Liver (tissue), 9 donors: Measurements from ENCODE around the gene TPD52L2. TPM values are rescaled to one million over a fixed set of nuclear protein-coding genes. Genes with fewer than 3 reads are reported as not detected.

Source experiments
- DNase-seq: peaks from one replicate; pipeline ENCODE4 v3.0.0-alpha.2; 2017; ENCODE audit warnings: low spot score
- H3K27ac ChIP-seq, 2 donors: one replicate each; pipeline ENCODE4 v1.7.0; 2013; ENCODE audit warnings: inconsistent platforms in 2 of 2, low read length in 2 of 2, control low read depth in 1 of 2, low read depth in 1 of 2, mild to moderate bottlenecking in 1 of 2
- H3K27me3 ChIP-seq, 4 donors: one replicate each; pipeline versions ENCODE4 v1.6.1 to v1.7.0; 2013; ENCODE audit warnings: low read length in 3 of 4, inconsistent platforms in 1 of 4, mild to moderate bottlenecking in 1 of 4, moderate library complexity in 1 of 4; ENCODE audit not compliant: control insufficient read depth in 4 of 4, insufficient read depth in 4 of 4
- H3K36me3 ChIP-seq, 4 donors: one replicate each; pipeline versions ENCODE4 v1.6.1 to v1.7.0; 2013; ENCODE audit warnings: low read length in 3 of 4, mild to moderate bottlenecking in 3 of 4, low read depth in 1 of 4, moderate library complexity in 1 of 4; ENCODE audit not compliant: control insufficient read depth in 4 of 4, insufficient read depth in 3 of 4
- H3K4me1 ChIP-seq, 4 donors: one replicate each; pipeline versions ENCODE4 v1.6.1 to v1.7.0; 2013; ENCODE audit warnings: low read length in 3 of 4, mild to moderate bottlenecking in 3 of 4, moderate library complexity in 1 of 4; ENCODE audit not compliant: control insufficient read depth in 4 of 4, insufficient read depth in 4 of 4
- H3K4me3 ChIP-seq, 3 donors: one replicate each; pipeline versions ENCODE4 v1.6.1 to v1.7.0; 2013; ENCODE audit warnings: low read length in 3 of 3, control low read depth in 1 of 3, low read depth in 1 of 3, mild to moderate bottlenecking in 1 of 3
- H3K9ac ChIP-seq, 2 donors: one replicate each; pipeline ENCODE4 v1.7.0; 2013; ENCODE audit warnings: low read length in 2 of 2, mild to moderate bottlenecking in 2 of 2, moderate library complexity in 2 of 2, control low read depth in 1 of 2, low read depth in 1 of 2
- H3K9me3 ChIP-seq, 4 donors: one replicate each; pipeline versions ENCODE4 v1.6.1 to v1.7.0; 2013; ENCODE audit warnings: low read length in 3 of 4; ENCODE audit not compliant: control insufficient read depth in 4 of 4
- ATF3 ChIP-seq: IDR thresholded peaks from 2 replicates; pipeline ENCODE4 v1.6.1; 2016; ENCODE audit warnings: antibody characterized with exemption
- CTCF ChIP-seq: fragments of 150-350 bp; IDR thresholded peaks from 2 replicates; pipeline ENCODE4 v1.5.1; 2017; ENCODE audit warnings: improper control_type of control experiment, low read depth, low read length; ENCODE audit not compliant: missing input control
- EGR1 ChIP-seq, 2 donors: IDR thresholded peaks; 2 replicates each; pipeline ENCODE4 v1.6.1; 2016 to 2018; ENCODE audit warnings: antibody characterized with exemption in 2 of 2, low read depth in 2 of 2
- FOXA2 ChIP-seq: IDR thresholded peaks from 2 replicates; pipeline ENCODE4 v1.6.1; 2016; ENCODE audit warnings: antibody characterized with exemption
- GABPA ChIP-seq, 2 donors: IDR thresholded peaks in 1 of 2; conservative IDR thresholded peaks in 1 of 2; 2 replicates each; pipeline ENCODE4 v1.6.1; 2016; ENCODE audit warnings: antibody characterized with exemption in 2 of 2, mild to moderate bottlenecking in 1 of 2, moderate library complexity in 1 of 2
- HNF4A ChIP-seq, 2 donors: conservative IDR thresholded peaks; 2 replicates each; pipeline ENCODE4 v1.6.1; 2016; ENCODE audit warnings: antibody characterized with exemption in 2 of 2, mild to moderate bottlenecking in 2 of 2
- HNF4G ChIP-seq: IDR thresholded peaks from 2 replicates; pipeline ENCODE4 v1.6.1; 2016; ENCODE audit warnings: antibody characterized with exemption
- MAX ChIP-seq: IDR thresholded peaks from 2 replicates; pipeline ENCODE4 v1.6.1; 2016; ENCODE audit warnings: antibody characterized with exemption
- NR2F2 ChIP-seq: IDR thresholded peaks from 2 replicates; pipeline ENCODE4 v1.6.1; 2016; ENCODE audit warnings: antibody characterized with exemption
- RAD21 ChIP-seq, 2 donors: IDR thresholded peaks; 2 replicates each; pipeline ENCODE4 v1.6.1; 2016; ENCODE audit warnings: antibody characterized with exemption in 2 of 2, mild to moderate bottlenecking in 2 of 2
- REST ChIP-seq: IDR thresholded peaks from 2 replicates; pipeline ENCODE4 v1.6.1; 2016; ENCODE audit warnings: antibody characterized with exemption, mild to moderate bottlenecking
- SP1 ChIP-seq: IDR thresholded peaks from 2 replicates; pipeline ENCODE4 v1.6.1; 2018; ENCODE audit warnings: antibody characterized with exemption, mild to moderate bottlenecking
- TAF1 ChIP-seq: conservative IDR thresholded peaks from 2 replicates; pipeline ENCODE4 v1.6.1; 2016; ENCODE audit warnings: antibody characterized with exemption, mild to moderate bottlenecking
- YY1 ChIP-seq: IDR thresholded peaks from 2 replicates; pipeline ENCODE4 v1.6.1; 2016; ENCODE audit warnings: antibody characterized with exemption, mild to moderate bottlenecking
- ZBTB33 ChIP-seq: IDR thresholded peaks from 2 replicates; pipeline ENCODE4 v1.6.1; 2016; ENCODE audit warnings: antibody characterized with exemption
- WGBS: extraction: QIAGEN DNeasy Blood & Tissue Kit; methylation state at CpG from one replicate; pipeline ENCODE4 v1.1.7; 2013; 5-methylcytosine and 5-hydroxymethylcytosine counted together
- polyA plus RNA-seq, 2 donors: library from polyadenylated mRNA; stranded (reverse) in 1 of 2; unstranded in 1 of 2; fragments of 200-250 nt in 1 of 2; fragments of >200 nt in 1 of 2; fragmentation: Nextera tagmentation in 1 of 2; extraction: Ambion mirVana in 1 of 2; gene quantifications; one replicate each; pipeline versions ENCODE4 v1.2.1 to v1.2.3, GENCODE V29; 2013 to 2015
- total RNA-seq, 2 donors: library from RNA; depleted of rRNA; stranded (reverse); fragments of >200 nt; gene quantifications; one replicate each; pipeline ENCODE4 v1.2.3, GENCODE V29; 2014
- donor health status: healthy.
- donor health status: healthy.
- donor health status: healthy.
- donor health status: healthy.
- donor health status: healthy.

The TPD52L2 gene
- total and polyA plus RNA-seq, 4 donors: 12.3 to 33.0 (median 28.2) TPM

- DNase-seq: no peak
- Histone ChIP-seq H3K4me3 (no peak overlapping the region), H3K27ac (no peak overlapping the region), H3K36me3 (peaks cover 16 to 64% (median 27%) of the 10 kb centered on the region in 4 donors), H3K4me1 (peaks cover 0 to 3% (median 0%) of the 10 kb centered on the region in 4 donors), H3K27me3 (no peaks in the 10 kb centered on the region), H3K9me3 (no peaks in the 10 kb centered on the region), H3K9ac (no peak overlapping the region)
- TF ChIP-seq TAF1: no peak
- no peak for TF ChIP-seq HNF4A (conservative IDR thresholded peaks at IDR 0.05)
- no peak for TF ChIP-seq GABPA (IDR thresholded peaks at IDR 0.05 in 1 of 2, conservative IDR thresholded peaks at IDR 0.05 in 1 of 2)
- TF ChIP-seq ZBTB33: no peak
- TF ChIP-seq CTCF: no peak
- no peak for TF ChIP-seq YY1
- TF ChIP-seq RAD21 (IDR thresholded peaks at IDR 0.05): no peak
- TF ChIP-seq ATF3: no peak
- TF ChIP-seq NR2F2: no peak
- TF ChIP-seq REST: no peak
- TF ChIP-seq EGR1 (IDR thresholded peaks at IDR 0.05; ENCODE audit: low read depth in 2 of 2): no peak
- 90% methylated on average over 32 of the region's 32 CpGs for WGBS
These were observed 12.8 kb downstream of the TPD52L2 start for GRCh38 chr20:63877755-63878470.

- Histone ChIP-seq H3K9ac (no peak overlapping the region), H3K9me3 (no peaks in the 10 kb centered on the region), H3K27me3 (no peaks in the 10 kb centered on the region), H3K4me1 (peaks cover 3 to 12% (median 6%) of the 10 kb centered on the region in 4 donors), H3K27ac (no peak overlapping the region), H3K36me3 (peaks cover 14 to 67% (median 23%) of the 10 kb centered on the region in 4 donors), H3K4me3 (no peak overlapping the region)
- WGBS: 95% methylated on average over 14 of the region's 14 CpGs
- no peak for DNase-seq
- no peak for TF ChIP-seq REST
- TF ChIP-seq GABPA (IDR thresholded peaks at IDR 0.05 in 1 of 2, conservative IDR thresholded peaks at IDR 0.05 in 1 of 2): no peak
- no peak for TF ChIP-seq RAD21 (IDR thresholded peaks at IDR 0.05)
- TF ChIP-seq FOXA2: no peak
- TF ChIP-seq HNF4G: no peak
- no peak for TF ChIP-seq MAX
- TF ChIP-seq ATF3: no peak
- no peak for TF ChIP-seq HNF4A (conservative IDR thresholded peaks at IDR 0.05)
- TF ChIP-seq SP1: no peak
- no peak for TF ChIP-seq NR2F2
- TF ChIP-seq EGR1 (IDR thresholded peaks at IDR 0.05; ENCODE audit: low read depth in 2 of 2): no peak
- TF ChIP-seq TAF1: no peak
These were observed 14.0 kb downstream of the TPD52L2 start for GRCh38 chr20:63878899-63879663.
